Neural cell (in vitro differentiated cells): ENCODE data around the gene ZNF292. TPM values are rescaled to one million over a fixed set of nuclear protein-coding genes. Genes with fewer than 3 reads are reported as not detected.

Experiments
- H2AFZ ChIP-seq: fragments of 200-600, 300-800 bp; sonication (generic), shearing (Covaris generic); 2 replicates; pipeline ENCODE4 v1.6.0; 2014; ENCODE audit warnings: low read depth, mild to moderate bottlenecking, antibody characterized with exemption, low read length, moderate library complexity
- H3F3A ChIP-seq: fragments of 200-600 bp; shearing (Covaris generic); 2 replicates; pipeline ENCODE4 v1.6.1; 2016; ENCODE audit warnings: mild to moderate bottlenecking, moderate library complexity, mixed read lengths, antibody characterized with exemption, low read length; ENCODE audit not compliant: insufficient read depth, poor library complexity, severe bottlenecking
- H3K27ac ChIP-seq: fragments of 200-600, 300-800 bp; sonication (generic), shearing (Covaris generic); 2 replicates; pipeline ENCODE4 v1.5.1; 2014; ENCODE audit warnings: mild to moderate bottlenecking, low read length, moderate library complexity
- H3K27me3 ChIP-seq: fragments of 300-800, 200-600 bp; sonication (generic), shearing (Covaris generic); 2 replicates; pipeline ENCODE4 v1.6.0; 2014; ENCODE audit warnings: mild to moderate bottlenecking, low read depth, low read length, moderate library complexity; ENCODE audit not compliant: insufficient read depth
- H3K36me3 ChIP-seq: fragments of 300-800, 200-600 bp; sonication (generic), shearing (Covaris generic); 2 replicates; pipeline ENCODE4 v1.5.1; 2014; ENCODE audit warnings: mild to moderate bottlenecking, antibody characterized with exemption, low read length, moderate library complexity; ENCODE audit not compliant: insufficient read depth
- H3K4me2 ChIP-seq: fragments of 300-800, 200-600 bp; sonication (generic), shearing (Covaris generic); 2 replicates; pipeline ENCODE4 v1.6.0; 2014; ENCODE audit warnings: mild to moderate bottlenecking, low read length
- H3K4me3 ChIP-seq: fragments of 300-800, 200-600 bp; sonication (generic), shearing (Covaris generic); 2 replicates; pipeline ENCODE4 v1.5.1; 2014; ENCODE audit warnings: mild to moderate bottlenecking, low read length, moderate library complexity
- H3K79me2 ChIP-seq: fragments of 200-600 bp; shearing (Covaris generic); replicated peaks from 2 replicates; pipeline ENCODE4 v1.6.0; 2014; ENCODE audit warnings: mild to moderate bottlenecking, low read length, moderate library complexity; ENCODE audit not compliant: insufficient read depth
- H3K9ac ChIP-seq: fragments of 300-800, 200-600 bp; sonication (generic), shearing (Covaris generic); 2 replicates; pipeline ENCODE4 v1.6.1; 2016; ENCODE audit warnings: mild to moderate bottlenecking, low read length, mixed read lengths
- H3K9me2 ChIP-seq: fragments of 200-600 bp; shearing (Covaris generic); 2 replicates; pipeline ENCODE4 v1.6.1; 2016; ENCODE audit warnings: mild to moderate bottlenecking, low read length, mixed read lengths; ENCODE audit not compliant: insufficient read depth
- H3K9me3 ChIP-seq: fragments of 200-600, 300-800 bp; sonication (generic), shearing (Covaris generic); 2 replicates; pipeline ENCODE4 v1.6.1; 2016; ENCODE audit warnings: mild to moderate bottlenecking, mixed run types, low read length, moderate library complexity, mixed read lengths
- H4K20me1 ChIP-seq: fragments of 200-600 bp; shearing (Covaris generic); 2 replicates; pipeline ENCODE4 v1.6.1; 2016; ENCODE audit warnings: mild to moderate bottlenecking, mixed run types; ENCODE audit not compliant: insufficient read depth
- CTCF ChIP-seq: fragments of 450-650 bp; IDR thresholded peaks from 2 replicates; pipeline ENCODE4 v1.5.1; 2014; ENCODE audit warnings: antibody characterized with exemption, mild to moderate bottlenecking, moderate library complexity; ENCODE audit not compliant: poor library complexity, severe bottlenecking
- EP300 ChIP-seq: fragments of 450-650 bp; conservative IDR thresholded peaks from 2 replicates; pipeline ENCODE4 v1.6.1; 2014; ENCODE audit warnings: antibody characterized with exemption, mild to moderate bottlenecking, moderate library complexity; ENCODE audit not compliant: poor library complexity, severe bottlenecking
- EZH2 ChIP-seq: fragments of 200-600, 300-800 bp; shearing (Covaris generic), sonication (generic); IDR thresholded peaks from 2 replicates; pipeline ENCODE4 v1.6.1; 2014; ENCODE audit warnings: antibody characterized with exemption, low read length, borderline replicate concordance, mild to moderate bottlenecking; ENCODE audit not compliant: insufficient read depth, poor library complexity, severe bottlenecking
- MXI1 ChIP-seq: fragments of 450-650 bp; conservative IDR thresholded peaks from 2 replicates; pipeline ENCODE4 v1.6.1; 2014; ENCODE audit warnings: antibody characterized with exemption, mild to moderate bottlenecking; ENCODE audit not compliant: poor library complexity, severe bottlenecking
- POLR2AphosphoS5 ChIP-seq: IDR thresholded peaks from 2 replicates; pipeline ENCODE4 v1.6.1; 2012
- RAD21 ChIP-seq: fragments of 450-650 bp; conservative IDR thresholded peaks from 2 replicates; pipeline ENCODE4 v1.6.1; 2014; ENCODE audit warnings: antibody characterized with exemption, mild to moderate bottlenecking, moderate library complexity
- REST ChIP-seq: IDR thresholded peaks from 2 replicates; pipeline ENCODE4 v1.6.1; 2012; ENCODE audit warnings: borderline replicate concordance
- SMC3 ChIP-seq: fragments of 450-650 bp; conservative IDR thresholded peaks from 2 replicates; pipeline ENCODE4 v1.6.1; 2014; ENCODE audit warnings: antibody characterized with exemption, mild to moderate bottlenecking, moderate library complexity; ENCODE audit not compliant: poor library complexity
- TAF1 ChIP-seq: IDR thresholded peaks from 2 replicates; pipeline ENCODE4 v1.6.1; 2012; ENCODE audit warnings: low read depth
- polyA plus RNA-seq: library from polyadenylated mRNA; depleted of rRNA; stranded (reverse); fragments of >200 nt; gene quantifications from 2 replicates; pipeline ENCODE4 v1.2.3, GENCODE V29; 2014

The ZNF292 gene
- polyA plus RNA-seq, 1 donor from 2014 or later = 29.8 TPM

- Histone ChIP-seq H3K79me2 (no peaks in the 10 kb centered on the region), H3K9me2 (no peaks in the 10 kb centered on the region), H3K4me3 (no peak overlapping the region), H3K9me3 (no peaks in the 10 kb centered on the region), H3F3A (no peaks in the 10 kb centered on the region), H4K20me1 (no peaks in the 10 kb centered on the region), H2AFZ (no peak overlapping the region), H3K27ac (no peak overlapping the region), H3K36me3 (no peaks in the 10 kb centered on the region), H3K4me2 (no peak overlapping the region), H3K27me3 (no peaks in the 10 kb centered on the region), H3K9ac (no peak overlapping the region)
- no peak for TF ChIP-seq MXI1
- no peak for TF ChIP-seq RAD21
- no peak for TF ChIP-seq CTCF
- no peak for TF ChIP-seq TAF1
- no peak for TF ChIP-seq EZH2
- TF ChIP-seq REST = no peak
- TF ChIP-seq SMC3 = no peak
- no peak for TF ChIP-seq EP300
- TF ChIP-seq POLR2AphosphoS5 = no peak
Observed at GRCh38 chr6:87110636-87111035, 44.7 kb upstream of the ZNF292 start.

- H2AFZ ChIP-seq = no peak overlapping the region
- H4K20me1 ChIP-seq = no peaks in the 10 kb centered on the region
- TF ChIP-seq EZH2 (no peak), CTCF (no peak), TAF1 (no peak), EP300 (no peak), RAD21 (no peak), MXI1 (no peak), POLR2AphosphoS5 (no peak), REST (no peak), SMC3 (no peak)
- H3K9me2 ChIP-seq = no peaks in the 10 kb centered on the region
- H3K27ac ChIP-seq = no peak overlapping the region
- H3K27me3 ChIP-seq = no peaks in the 10 kb centered on the region
- no peaks in the 10 kb centered on the region for H3K9me3 ChIP-seq
- H3K79me2 ChIP-seq = no peaks in the 10 kb centered on the region
- H3K4me3 ChIP-seq = no peak overlapping the region
- H3K4me2 ChIP-seq = no peak overlapping the region
- H3F3A ChIP-seq = no peaks in the 10 kb centered on the region
- no peak overlapping the region for H3K9ac ChIP-seq
- H3K36me3 ChIP-seq = no peaks in the 10 kb centered on the region
Observed at GRCh38 chr6:87115402-87116135, 39.8 kb upstream of the ZNF292 start.
